Gastrocnemius medialis (tissue), 4 donors: ENCODE results near the gene TMPRSS9.

Experiments
- CTCF ChIP-seq, 5 experiments: fragments of 450-650 bp in 3 of 5; fragments of 200-600 bp in 2 of 5; sonication (generic) in 2 of 5; IDR thresholded peaks in 4 of 5; conservative IDR thresholded peaks in 1 of 5; 1 replicate in 4 of 5; 2 replicates in 1 of 5; pipeline ENCODE4 v1.5.1; 2016 to 2019; ENCODE audit warnings: antibody characterized with exemption in 5 of 5, mild to moderate bottlenecking in 3 of 5, moderate library complexity in 3 of 5
- POLR2A ChIP-seq, 2 donors: fragments of 450-650 bp; IDR thresholded peaks; one replicate each; pipeline ENCODE4 v1.6.1; 2017; ENCODE audit warnings: antibody characterized with exemption in 2 of 2, mild to moderate bottlenecking in 2 of 2, moderate library complexity in 2 of 2

- TF ChIP-seq CTCF (IDR thresholded peaks at IDR 0.05 in 4 of 5, conservative IDR thresholded peaks at IDR 0.05 in 1 of 5) (no peak), POLR2A (IDR thresholded peaks at IDR 0.05) (no peak)
Measured at GRCh38 chr19:2319551-2319950, 40.5 kb upstream of the TMPRSS9 start.
